Endodermal cell (in vitro differentiated cells): ENCODE measurements around the gene CAMK2A. TPM values are rescaled to one million over a fixed set of nuclear protein-coding genes. Genes with fewer than 3 reads are reported as not detected.

ENCODE experiments used
- DNase-seq: peaks from one replicate; pipeline ENCODE4 v3.0.0-alpha.2; 2017
- H3K27ac ChIP-seq: 2 replicates; pipeline ENCODE4 v1.5.1; 2013; ENCODE audit warnings: mild to moderate bottlenecking, low read depth, low read length, moderate library complexity
- H3K27me3 ChIP-seq: 2 replicates; pipeline ENCODE4 v1.6.1; 2013; ENCODE audit warnings: mild to moderate bottlenecking, low read length, moderate library complexity; ENCODE audit not compliant: insufficient read depth, control insufficient read depth, poor library complexity, severe bottlenecking
- H3K36me3 ChIP-seq: 2 replicates; pipeline ENCODE4 v1.7.0; 2013; ENCODE audit warnings: mild to moderate bottlenecking, low read length, moderate library complexity; ENCODE audit not compliant: control insufficient read depth, insufficient read depth
- H3K4me1 ChIP-seq: one replicate; pipeline ENCODE4 v1.7.0; 2013; ENCODE audit warnings: low read length; ENCODE audit not compliant: control insufficient read depth, insufficient read depth
- H3K4me3 ChIP-seq: 2 replicates; pipeline ENCODE4 v1.5.1; 2013; ENCODE audit warnings: mild to moderate bottlenecking, low read length, moderate library complexity
- H3K9ac ChIP-seq: 2 replicates; pipeline ENCODE4 v1.6.1; 2013; ENCODE audit warnings: mild to moderate bottlenecking, low read length, moderate library complexity; ENCODE audit not compliant: poor library complexity, severe bottlenecking; ENCODE audit errors: extremely low read depth
- H3K9me3 ChIP-seq: 2 replicates; pipeline ENCODE4 v1.6.1; 2013; ENCODE audit warnings: mild to moderate bottlenecking, low read length, moderate library complexity; ENCODE audit not compliant: control insufficient read depth
- H3K27ac Mint-ChIP-seq: 2 replicates; pipeline ENCODE4 v1.8.0; 2020; ENCODE audit warnings: mixed read lengths
- H3K27me3 Mint-ChIP-seq: 2 replicates; pipeline ENCODE4 v1.8.0; 2021; ENCODE audit warnings: mild to moderate bottlenecking, mixed read lengths; ENCODE audit not compliant: insufficient read depth
- H3K36me3 Mint-ChIP-seq: 2 replicates; pipeline ENCODE4 v1.8.0; 2020; ENCODE audit warnings: low read depth, mixed read lengths
- H3K4me1 Mint-ChIP-seq: 2 replicates; pipeline ENCODE4 v1.8.0; 2020; ENCODE audit warnings: mixed read lengths
- H3K4me3 Mint-ChIP-seq: 2 replicates; pipeline ENCODE4 v1.8.0; 2020; ENCODE audit warnings: mild to moderate bottlenecking, moderate library complexity, mixed read lengths
- H3K9me3 Mint-ChIP-seq: 2 replicates; pipeline ENCODE4 v1.8.0; 2020; ENCODE audit warnings: mild to moderate bottlenecking, mixed read lengths
- WGBS, 2 experiments: methylation state at CpG; one replicate each; pipeline versions ENCODE4 v1.1.5 to v1.1.7; 2013; ENCODE audit warnings: missing lambda C conversion rate in 2 of 2, mixed read lengths in 1 of 2; ENCODE audit not compliant: insufficient coverage in 1 of 2, insufficient read length in 1 of 2; 5-methylcytosine and 5-hydroxymethylcytosine counted together
- total RNA-seq, 2 donors: library from RNA; stranded (reverse); fragmentation: NEBNext Ultra II Directional in 1 of 2; extraction: Animal tissue kit (Norgen Biotek cat#: 25700) in 1 of 2; gene quantifications; 2 replicates in 1 of 2; 3 replicates in 1 of 2; pipeline ENCODE4 v1.2.1, GENCODE V29; 2021
- TF ChIP-seq, protein P1 (sequence below): fragments of 200-600 bp; sonication (generic); conservative IDR thresholded peaks from 2 replicates; pipeline ENCODE4 v1.5.0; 2021; ENCODE audit warnings: antibody characterized with exemption, mild to moderate bottlenecking

CAMK2A gene
- total RNA-seq, 2 donors from 2014 or later = 0.31 to 0.49 TPM

DNA sequence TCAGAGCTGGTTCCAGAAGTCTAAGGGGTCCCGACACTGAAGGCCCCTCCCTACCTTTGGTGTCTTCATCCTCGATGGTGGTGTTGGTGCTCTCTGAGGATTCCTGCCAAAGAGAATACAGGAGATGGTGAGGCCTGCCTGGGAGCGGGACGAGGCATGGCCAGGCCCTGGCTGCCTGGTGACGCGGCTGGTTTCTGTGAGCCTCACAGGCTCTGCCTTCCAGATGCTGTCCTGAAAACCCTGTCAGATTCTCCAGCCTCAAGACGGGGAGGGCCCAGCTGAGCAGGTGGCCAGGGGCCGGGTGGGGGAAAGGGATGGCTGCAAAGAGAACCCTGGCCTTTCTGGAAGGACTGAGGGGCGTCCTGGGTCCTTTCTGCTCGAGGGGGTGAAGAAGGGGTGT is 50.9 kb downstream of the CAMK2A start:
- no peak overlapping the region for H3K27ac ChIP-seq
- H3K4me1 ChIP-seq = peaks cover 3% of the 10 kb centered on the region
- no peak overlapping the region for H3K4me3 ChIP-seq
- Mint-ChIP-seq H3K27me3 (peaks cover 7% of the 10 kb centered on the region), H3K27ac (no peak overlapping the region), H3K9me3 (no peaks in the 10 kb centered on the region), H3K36me3 (no peaks in the 10 kb centered on the region), H3K4me1 (peaks cover 6% of the 10 kb centered on the region), H3K4me3 (no peak overlapping the region)
- no peaks in the 10 kb centered on the region for H3K36me3 ChIP-seq
- WGBS, 2 experiments = 94 to 96% methylated on average over 4 to 10 of the region's 10 CpGs
- H3K27me3 ChIP-seq = no peaks in the 10 kb centered on the region
- TF ChIP-seq, protein P1, sequence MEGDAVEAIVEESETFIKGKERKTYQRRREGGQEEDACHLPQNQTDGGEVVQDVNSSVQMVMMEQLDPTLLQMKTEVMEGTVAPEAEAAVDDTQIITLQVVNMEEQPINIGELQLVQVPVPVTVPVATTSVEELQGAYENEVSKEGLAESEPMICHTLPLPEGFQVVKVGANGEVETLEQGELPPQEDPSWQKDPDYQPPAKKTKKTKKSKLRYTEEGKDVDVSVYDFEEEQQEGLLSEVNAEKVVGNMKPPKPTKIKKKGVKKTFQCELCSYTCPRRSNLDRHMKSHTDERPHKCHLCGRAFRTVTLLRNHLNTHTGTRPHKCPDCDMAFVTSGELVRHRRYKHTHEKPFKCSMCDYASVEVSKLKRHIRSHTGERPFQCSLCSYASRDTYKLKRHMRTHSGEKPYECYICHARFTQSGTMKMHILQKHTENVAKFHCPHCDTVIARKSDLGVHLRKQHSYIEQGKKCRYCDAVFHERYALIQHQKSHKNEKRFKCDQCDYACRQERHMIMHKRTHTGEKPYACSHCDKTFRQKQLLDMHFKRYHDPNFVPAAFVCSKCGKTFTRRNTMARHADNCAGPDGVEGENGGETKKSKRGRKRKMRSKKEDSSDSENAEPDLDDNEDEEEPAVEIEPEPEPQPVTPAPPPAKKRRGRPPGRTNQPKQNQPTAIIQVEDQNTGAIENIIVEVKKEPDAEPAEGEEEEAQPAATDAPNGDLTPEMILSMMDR = no peak
- no peaks in the 10 kb centered on the region for H3K9me3 ChIP-seq
- H3K9ac ChIP-seq = no peak overlapping the region
- no peak for DNase-seq

DNA sequence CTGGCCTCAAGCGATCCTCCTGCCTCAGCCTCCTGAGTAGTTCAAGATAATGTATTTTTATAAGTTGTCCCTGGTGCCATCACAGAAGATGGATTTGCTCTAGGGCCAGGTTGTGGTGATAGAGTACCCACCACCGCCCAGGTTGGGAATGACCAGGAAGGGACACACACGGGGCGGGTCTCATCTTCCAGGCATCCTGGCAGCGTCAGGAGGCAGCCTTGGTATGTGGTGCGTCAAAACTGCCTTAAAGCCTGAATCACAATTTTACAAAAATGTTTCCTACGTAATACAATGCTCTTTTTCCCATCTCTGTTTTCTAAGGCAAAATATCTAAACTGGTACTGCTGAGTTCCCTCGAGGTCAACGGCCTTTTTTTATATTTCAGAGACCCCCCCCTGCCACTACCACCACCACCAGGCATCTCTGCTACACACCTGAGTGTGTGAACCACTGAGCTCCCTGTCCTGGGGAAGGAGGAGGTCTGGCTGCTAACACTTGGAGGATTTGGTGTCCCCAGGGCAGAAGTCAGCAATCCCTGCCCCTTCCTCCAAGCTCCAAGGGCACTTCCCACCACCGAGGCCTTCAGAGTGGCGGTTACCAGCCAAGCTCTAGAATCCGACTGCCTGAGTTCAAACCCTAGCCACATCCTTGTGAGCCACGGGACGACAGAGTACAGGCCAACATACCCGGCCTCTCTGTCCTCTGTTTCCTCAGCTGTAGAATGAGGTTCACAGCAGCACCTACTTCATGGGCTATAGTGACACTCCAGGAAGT is 52.4 kb downstream of the CAMK2A start:
- Mint-ChIP-seq H3K4me1 (peaks cover 8% of the 10 kb centered on the region), H3K27ac (no peak overlapping the region), H3K27me3 (peaks cover 4% of the 10 kb centered on the region), H3K36me3 (no peaks in the 10 kb centered on the region), H3K4me3 (no peak overlapping the region), H3K9me3 (no peaks in the 10 kb centered on the region)
- H3K9me3 ChIP-seq = no peaks in the 10 kb centered on the region
- no peaks in the 10 kb centered on the region for H3K27me3 ChIP-seq
- WGBS, 2 experiments = 87 to 95% methylated on average over 9 to 15 of the region's 15 CpGs
- H3K9ac ChIP-seq = no peak overlapping the region
- no peaks in the 10 kb centered on the region for H3K36me3 ChIP-seq
- no peak overlapping the region for H3K4me3 ChIP-seq
- TF ChIP-seq, protein P1 = no peak
- peaks cover 7% of the 10 kb centered on the region for H3K4me1 ChIP-seq
- DNase-seq = no peak
- H3K27ac ChIP-seq = no peak overlapping the region

DNA sequence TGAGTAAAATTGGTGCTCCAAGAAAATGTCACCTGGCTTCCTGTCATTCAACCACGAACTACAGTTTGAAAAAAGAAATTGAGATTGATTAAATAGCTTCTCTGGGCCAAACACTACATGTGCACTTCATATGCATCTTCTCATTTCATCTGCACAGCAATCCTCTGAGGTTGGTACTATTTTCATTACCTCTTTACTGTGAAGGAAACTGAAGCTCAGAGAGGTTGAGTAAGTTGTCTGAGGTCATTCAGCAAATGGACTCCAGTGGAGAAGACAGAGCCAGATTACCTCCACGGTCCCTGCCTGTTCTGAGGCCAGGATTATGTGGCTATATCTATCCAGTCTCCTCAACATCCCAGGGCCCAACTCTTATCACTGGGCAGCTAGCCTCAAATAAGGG is 53.3 kb downstream of the CAMK2A start:
- Mint-ChIP-seq H3K27me3 (peaks cover 2% of the 10 kb centered on the region), H3K9me3 (no peaks in the 10 kb centered on the region), H3K36me3 (no peaks in the 10 kb centered on the region), H3K4me1 (peaks cover 8% of the 10 kb centered on the region), H3K27ac (no peak overlapping the region), H3K4me3 (no peak overlapping the region)
- Histone ChIP-seq H3K9me3 (no peaks in the 10 kb centered on the region), H3K27ac (no peak overlapping the region), H3K27me3 (no peaks in the 10 kb centered on the region), H3K9ac (no peak overlapping the region), H3K4me3 (no peak overlapping the region), H3K4me1 (peaks cover 7% of the 10 kb centered on the region), H3K36me3 (no peaks in the 10 kb centered on the region)
- TF ChIP-seq, protein P1 = no peak
- DNase-seq = no peak
- 96% methylated on average over 2 of the region's 2 CpGs; no CpG with 5 or more reads in 1 of the 2 experiments for WGBS, 2 experiments
